ENCODE results near the gene BRF1. TPM values are rescaled to one million over a fixed set of nuclear protein-coding genes. Genes with fewer than 3 reads are reported as not detected.
"Not testable (repeated sequence)": the region's sequence is repeated elsewhere in the genome, so short reads cannot be mapped to it uniquely, and the experiment has no call there.

Gene BRF1
- polyA plus RNA-seq, 5 donors = 27.3 to 41.1 (median 30.5) TPM

- no peak for DNase-seq
These were observed 7.7 kb downstream of the BRF1 start for GRCh38 chr14:105292826-105293711.

- DNase-seq = no peak
These were observed 10.0 kb downstream of the BRF1 start for GRCh38 chr14:105290621-105291346.

GRCh38 chr14:105288936-105289335, 11.9 kb downstream of the BRF1 start:
- DNase-seq = not testable (repeated sequence)

- DNase-seq = no peak
These were observed 13.3 kb downstream of the BRF1 start for GRCh38 chr14:105287249-105288102.

GRCh38 chr14:105286759-105287144, 14.0 kb downstream of the BRF1 start:
- no peak for DNase-seq

GRCh38 chr14:105285174-105285573, 15.6 kb downstream of the BRF1 start:
- DNase-seq = no peak

GRCh38 chr14:105283899-105284298, 16.9 kb downstream of the BRF1 start:
- no peak for DNase-seq

- no peak for DNase-seq
These were observed 17.8 kb downstream of the BRF1 start for GRCh38 chr14:105283028-105283427.

- DNase-seq = no peak
These were observed 18.6 kb downstream of the BRF1 start for GRCh38 chr14:105282098-105282725.

- peak in 1 of 2 donors; percentile 52 for DNase-seq
These were observed 19.3 kb downstream of the BRF1 start for GRCh38 chr14:105281371-105282097.

- DNase-seq = no peak
These were observed 20.3 kb downstream of the BRF1 start for GRCh38 chr14:105280525-105280924.

- DNase-seq = no peak
These were observed 21.0 kb downstream of the BRF1 start for GRCh38 chr14:105279642-105280361.

GRCh38 chr14:105277448-105277847, 23.4 kb downstream of the BRF1 start:
- peak in 1 of 2 donors; percentile 29 for DNase-seq

GRCh38 chr14:105275267-105275946, 25.4 kb downstream of the BRF1 start:
- DNase-seq = no peak

- no peak for DNase-seq
These were observed 26.2 kb downstream of the BRF1 start for GRCh38 chr14:105274637-105275036.

- DNase-seq = peak; percentile 25 to 32
These were observed 27.7 kb downstream of the BRF1 start for GRCh38 chr14:105273062-105273461.

- DNase-seq = no peak
These were observed 28.2 kb downstream of the BRF1 start for GRCh38 chr14:105272623-105273022.

- DNase-seq = no peak
These were observed 29.4 kb downstream of the BRF1 start for GRCh38 chr14:105271224-105271890.

GRCh38 chr14:105269405-105269804, 31.4 kb downstream of the BRF1 start:
- DNase-seq = no peak
